H9 (cell line): Measurements from ENCODE around the gene S1PR3. TPM values are rescaled to one million over a fixed set of nuclear protein-coding genes. Genes with fewer than 3 reads are reported as not detected.

Experiments used
- DNase-seq: peaks from one replicate; pipeline ENCODE4 v3.0.0-alpha.2; 2017
- H2AFZ ChIP-seq: one replicate; pipeline ENCODE4 v1.6.1; 2013; ENCODE audit warnings: mild to moderate bottlenecking, low read length, control low read depth, moderate library complexity
- H2AK5ac ChIP-seq: 2 replicates; pipeline ENCODE4 v1.6.1; 2013; ENCODE audit warnings: low read length, control low read depth, mixed read lengths; ENCODE audit not compliant: insufficient read length
- H2BK120ac ChIP-seq: one replicate; pipeline ENCODE4 v1.6.1; 2013; ENCODE audit warnings: low read depth, mild to moderate bottlenecking, low read length, control low read depth, inconsistent platforms; ENCODE audit not compliant: poor library complexity, severe bottlenecking
- H2BK12ac ChIP-seq: 2 replicates; pipeline ENCODE4 v1.6.1; 2013; ENCODE audit warnings: low read length, control low read depth, mixed read lengths, low read depth; ENCODE audit not compliant: insufficient read length
- H2BK15ac ChIP-seq: 2 replicates; pipeline ENCODE4 v1.6.1; 2013; ENCODE audit warnings: low read depth, low read length, control low read depth
- H2BK20ac ChIP-seq: one replicate; pipeline ENCODE4 v1.6.1; 2013; ENCODE audit warnings: low read depth, mild to moderate bottlenecking, low read length, control low read depth, inconsistent platforms; ENCODE audit not compliant: poor library complexity, severe bottlenecking
- H2BK5ac ChIP-seq: 2 replicates; pipeline ENCODE4 v1.6.1; 2013; ENCODE audit warnings: low read length, control low read depth, mixed read lengths; ENCODE audit not compliant: insufficient read length
- H3K14ac ChIP-seq: 2 replicates; pipeline ENCODE4 v1.6.1; 2013; ENCODE audit warnings: low read length, control low read depth; ENCODE audit not compliant: insufficient read depth
- H3K18ac ChIP-seq: 2 replicates; pipeline ENCODE4 v1.6.1; 2013; ENCODE audit warnings: low read depth, mild to moderate bottlenecking, mixed read lengths, low read length, control low read depth; ENCODE audit not compliant: insufficient read length
- H3K23ac ChIP-seq: 2 replicates; pipeline ENCODE4 v1.6.1; 2013; ENCODE audit warnings: low read length, control low read depth, mixed read lengths, low read depth; ENCODE audit not compliant: insufficient read length
- H3K23me2 ChIP-seq: 2 replicates; pipeline ENCODE4 v1.6.1; 2013; ENCODE audit warnings: low read depth, mild to moderate bottlenecking, mixed read lengths, low read length, control low read depth; ENCODE audit not compliant: insufficient read length, poor library complexity, severe bottlenecking
- H3K27ac ChIP-seq: 2 replicates; pipeline ENCODE4 v1.5.1; 2013; ENCODE audit warnings: low read length, control low read depth, mixed read lengths, low read depth; ENCODE audit not compliant: insufficient read length
- H3K27me3 ChIP-seq: 2 replicates; pipeline ENCODE4 v1.6.1; 2013; ENCODE audit warnings: low read length, control low read depth, inconsistent platforms; ENCODE audit not compliant: insufficient read depth
- H3K4ac ChIP-seq: 2 replicates; pipeline ENCODE4 v1.6.1; 2013; ENCODE audit warnings: low read depth, mild to moderate bottlenecking, control low read depth, inconsistent platforms, low read length, moderate library complexity
- H3K4me1 ChIP-seq: 2 replicates; pipeline ENCODE4 v1.6.1; 2013; ENCODE audit warnings: low read length, control low read depth, inconsistent platforms; ENCODE audit not compliant: insufficient read depth
- H3K4me2 ChIP-seq: 2 replicates; pipeline ENCODE4 v1.6.1; 2013; ENCODE audit warnings: low read length, control low read depth, mixed read lengths; ENCODE audit not compliant: insufficient read length, insufficient read depth
- H3K56ac ChIP-seq: 2 replicates; pipeline ENCODE4 v1.6.1; 2013; ENCODE audit warnings: low read depth, mild to moderate bottlenecking, mixed read lengths, low read length, control low read depth; ENCODE audit not compliant: insufficient read length
- H3K79me1 ChIP-seq: 2 replicates; pipeline ENCODE4 v1.6.1; 2013; ENCODE audit warnings: low read depth, mild to moderate bottlenecking, moderate library complexity, low read length, control low read depth, inconsistent platforms; ENCODE audit not compliant: insufficient read depth, poor library complexity, severe bottlenecking
- H3K79me2 ChIP-seq: 2 replicates; pipeline ENCODE4 v1.6.1; 2013; ENCODE audit warnings: low read length, control low read depth, inconsistent platforms; ENCODE audit not compliant: insufficient read depth
- H3K9ac ChIP-seq: 2 replicates; pipeline ENCODE4 v1.6.1; 2013; ENCODE audit warnings: low read length, control low read depth, mixed read lengths; ENCODE audit not compliant: insufficient read length; ENCODE audit errors: extremely low read depth
- H3K9me3 ChIP-seq: one replicate; pipeline ENCODE4 v1.6.1; 2013; ENCODE audit warnings: low read depth, low read length, inconsistent platforms; ENCODE audit not compliant: control insufficient read depth
- H3T11ph ChIP-seq: one replicate; pipeline ENCODE4 v1.6.1; 2013; ENCODE audit warnings: mild to moderate bottlenecking, low read length, control low read depth, inconsistent platforms
- H4K20me1 ChIP-seq: one replicate; pipeline ENCODE4 v1.6.1; 2013; ENCODE audit not compliant: control insufficient read depth, insufficient read length, insufficient read depth
- H4K5ac ChIP-seq: 2 replicates; pipeline ENCODE4 v1.6.1; 2013; ENCODE audit warnings: low read depth, mild to moderate bottlenecking, mixed read lengths, low read length, control low read depth; ENCODE audit not compliant: insufficient read length
- H4K8ac ChIP-seq: replicated peaks from 2 replicates; pipeline ENCODE4 v1.6.1; 2013; ENCODE audit warnings: low read length, control low read depth, mixed read lengths, low read depth; ENCODE audit not compliant: insufficient read length
- H4K91ac ChIP-seq: 2 replicates; pipeline ENCODE4 v1.6.1; 2013; ENCODE audit warnings: low read depth, mild to moderate bottlenecking, moderate library complexity, mixed read lengths, low read length, control low read depth; ENCODE audit not compliant: insufficient read length
- H3K27ac Mint-ChIP-seq, 3 experiments: 2 replicates in 2 of 3; 3 replicates in 1 of 3; pipeline ENCODE4 v1.8.0; 2020 to 2021; ENCODE audit warnings: mixed read lengths in 3 of 3, mild to moderate bottlenecking in 1 of 3, moderate library complexity in 1 of 3
- H3K27me3 Mint-ChIP-seq: 2 replicates; pipeline ENCODE4 v1.8.0; 2021; ENCODE audit warnings: low read depth, mild to moderate bottlenecking, moderate library complexity, mixed read lengths
- H3K36me3 Mint-ChIP-seq, 3 experiments: 2 replicates in 2 of 3; 3 replicates in 1 of 3; pipeline ENCODE4 v1.8.0; 2020 to 2021; ENCODE audit warnings: low read depth in 3 of 3, mixed read lengths in 3 of 3; ENCODE audit not compliant: insufficient read depth in 1 of 3
- H3K4me1 Mint-ChIP-seq, 2 experiments: 2 replicates each; pipeline ENCODE4 v1.8.0; 2020; ENCODE audit warnings: mixed read lengths in 2 of 2
- H3K4me3 Mint-ChIP-seq, 2 experiments: 2 replicates in 1 of 2; 3 replicates in 1 of 2; pipeline ENCODE4 v1.8.0; 2020 to 2021; ENCODE audit warnings: mild to moderate bottlenecking in 2 of 2, mixed read lengths in 2 of 2, moderate library complexity in 1 of 2
- H3K9me3 Mint-ChIP-seq, 2 experiments: 2 replicates in 1 of 2; 3 replicates in 1 of 2; pipeline ENCODE4 v1.8.0; 2020; ENCODE audit warnings: mild to moderate bottlenecking in 2 of 2, mixed read lengths in 2 of 2, moderate library complexity in 1 of 2
- CTCF ChIP-seq: fragments of 200-600 bp; sonication (generic); conservative IDR thresholded peaks from 3 replicates; pipeline ENCODE4 v1.8.0; 2021; ENCODE audit warnings: antibody characterized with exemption, mild to moderate bottlenecking
- WGBS: extraction: QIAGEN DNeasy Blood & Tissue Kit; methylation state at CpG from one replicate; pipeline ENCODE4 v1.1.7; 2013; ENCODE audit warnings: missing lambda C conversion rate, low lambda C conversion rate, mixed read lengths; ENCODE audit not compliant: insufficient read length; ENCODE audit errors: extremely low coverage; 5-methylcytosine and 5-hydroxymethylcytosine counted together
- total RNA-seq: library from RNA; stranded (reverse); gene quantifications from 2 replicates; pipeline ENCODE4 v1.2.1, GENCODE V29; 2021

The S1PR3 gene
- total RNA-seq, 1 experiment from 2014 or later = 3.3 TPM

- Histone ChIP-seq H3K9ac (no peak overlapping the region), H2BK20ac (no peak overlapping the region), H3T11ph (no peak overlapping the region), H3K23me2 (no peaks in the 10 kb centered on the region), H3K4me1 (no peaks in the 10 kb centered on the region), H3K56ac (no peak overlapping the region), H3K4ac (no peak overlapping the region), H3K27ac (no peak overlapping the region), H3K27me3 (no peaks in the 10 kb centered on the region), H3K23ac (no peak overlapping the region), H3K9me3 (no peaks in the 10 kb centered on the region), H4K91ac (no peak overlapping the region), H3K14ac (no peak overlapping the region), H2BK120ac (no peak overlapping the region), H2BK15ac (no peak overlapping the region), H2AK5ac (no peak overlapping the region), H3K79me1 (no peaks in the 10 kb centered on the region), H2BK12ac (no peak overlapping the region), H3K79me2 (no peaks in the 10 kb centered on the region), H3K4me2 (no peak overlapping the region), H2AFZ (no peak overlapping the region), H4K20me1 (no peaks in the 10 kb centered on the region), H2BK5ac (no peak overlapping the region), H3K18ac (no peak overlapping the region), H4K5ac (no peak overlapping the region), H4K8ac (no peak overlapping the region)
- no peak for TF ChIP-seq CTCF
- Mint-ChIP-seq H3K27me3 (no peaks in the 10 kb centered on the region; the same call in 1 of the 2 replicates), H3K36me3 (peaks cover 0 to 3% (median 2%) of the 10 kb centered on the region in 3 experiments; a peak in 5 of 7 replicates), H3K4me1 (no peaks in the 10 kb centered on the region), H3K9me3 (peaks cover 7 to 12% of the 10 kb centered on the region in 2 experiments), H3K27ac (no peak overlapping the region), H3K4me3 (no peak overlapping the region)
- no peak for DNase-seq
- WGBS = no CpG with 5 or more reads among the region's 5 CpGs
Measured at GRCh38 chr9:89032661-89033060, 41.4 kb downstream of the S1PR3 start.
